HG03175 (cell line): ENCODE data around the gene LCN2.
"Not testable (repeated sequence)": the region's sequence is repeated elsewhere in the genome, so short reads cannot be mapped to it uniquely, and the experiment has no call there.

Experiments used
- ATAC-seq: cut with Tn5 transposase; IDR thresholded peaks from one replicate; pipeline ENCODE4 v1.9.1; 2021; ENCODE audit warnings: mild to moderate bottlenecking, moderate library complexity; ENCODE audit not compliant: unreplicated experiment

The LCN2 gene

GRCh38 chr9:128127568-128127989, 21.7 kb upstream of the LCN2 start, which contains the start of gene PTGES2:
PTGES2 (minus strand) TSS chr9:128127729; CDS start chr9:128127717, 12 bp downstream.
- ATAC-seq: peak; percentile 59

GRCh38 chr9:128127990-128128835, 21.0 kb upstream of the LCN2 start:
- peak; percentile 72 for ATAC-seq

GRCh38 chr9:128128836-128129590, 20.2 kb upstream of the LCN2 start:
- ATAC-seq: no peak

- ATAC-seq: not testable (repeated sequence)
Measured at GRCh38 chr9:128129976-128130590, 19.2 kb upstream of the LCN2 start.

GRCh38 chr9:128130651-128131050, 18.6 kb upstream of the LCN2 start:
- ATAC-seq: not testable (repeated sequence)

GRCh38 chr9:128131346-128131745, 17.9 kb upstream of the LCN2 start:
- not testable (repeated sequence) for ATAC-seq

GRCh38 chr9:128132139-128132538, 17.1 kb upstream of the LCN2 start:
- ATAC-seq: not testable (repeated sequence)

- ATAC-seq: not testable (repeated sequence)
Measured at GRCh38 chr9:128135561-128135960, 13.7 kb upstream of the LCN2 start.

- no peak for ATAC-seq
Measured at GRCh38 chr9:128136816-128137793, 12.1 kb upstream of the LCN2 start.

GRCh38 chr9:128138001-128138400, 11.3 kb upstream of the LCN2 start:
- no peak for ATAC-seq

- ATAC-seq: no peak
Measured at GRCh38 chr9:128139621-128140020, 9.6 kb upstream of the LCN2 start.

GRCh38 chr9:128141604-128142003, 7.6 kb upstream of the LCN2 start:
- no peak for ATAC-seq

GRCh38 chr9:128142061-128142460, 7.2 kb upstream of the LCN2 start:
- ATAC-seq: no peak

- ATAC-seq: no peak
Measured at GRCh38 chr9:128142596-128142995, 6.7 kb upstream of the LCN2 start.

GRCh38 chr9:128143525-128144238, 5.6 kb upstream of the LCN2 start:
- no peak for ATAC-seq

GRCh38 chr9:128144239-128145181, 4.7 kb upstream of the LCN2 start:
- no peak for ATAC-seq

GRCh38 chr9:128145536-128145935, 3.7 kb upstream of the LCN2 start:
- no peak for ATAC-seq

- no peak for ATAC-seq
Measured at GRCh38 chr9:128145951-128146351, 3.3 kb upstream of the LCN2 start.
